Nucleus accumbens (tissue), 56 donors: Measurements from ENCODE around the gene PLA2G4F.

Source experiments
- DNase-seq, 56 donors: peaks; one replicate each; lab custom pipeline; 2025; lab: John Stamatoyannopoulos, UW

PLA2G4F gene

DNA sequence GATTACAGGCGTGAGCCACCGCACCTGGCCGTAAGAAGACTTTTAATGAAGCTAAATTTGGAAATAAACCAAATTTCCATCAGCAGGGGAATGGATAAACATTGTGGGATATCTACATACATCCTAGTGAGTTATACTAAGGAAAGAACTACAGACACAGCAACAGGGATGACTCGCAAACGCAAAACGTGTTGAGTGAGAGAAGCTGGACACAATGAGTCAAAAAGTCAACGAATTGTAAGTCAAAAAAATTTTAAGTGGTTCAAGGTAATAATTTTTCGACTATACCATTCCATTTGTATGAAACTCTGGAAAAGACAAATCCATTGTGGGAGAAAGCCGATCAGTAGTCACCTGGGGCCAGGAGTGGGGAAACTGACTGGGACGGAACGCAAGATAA is 19.9 kb downstream of the PLA2G4F start:
- DNase-seq = no peak

DNA sequence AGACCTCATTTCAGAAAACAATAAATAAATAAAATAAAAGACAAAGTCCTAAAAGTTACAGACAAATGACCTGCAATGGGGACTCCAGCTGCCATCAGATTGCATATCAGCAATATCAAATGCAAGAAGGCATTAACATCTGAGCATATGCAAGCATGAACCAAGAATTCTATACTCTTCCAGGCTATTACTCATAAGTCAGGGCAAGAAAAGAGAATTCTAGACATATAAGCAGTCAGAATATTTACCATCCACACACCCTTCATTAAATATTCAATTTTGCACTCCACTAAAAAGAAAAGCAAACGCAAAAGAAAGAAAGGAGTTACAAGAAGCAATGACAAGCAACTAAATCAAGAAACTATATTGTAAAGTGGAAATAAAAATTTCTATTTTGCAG is 21.1 kb downstream of the PLA2G4F start:
- DNase-seq = no peak

DNA sequence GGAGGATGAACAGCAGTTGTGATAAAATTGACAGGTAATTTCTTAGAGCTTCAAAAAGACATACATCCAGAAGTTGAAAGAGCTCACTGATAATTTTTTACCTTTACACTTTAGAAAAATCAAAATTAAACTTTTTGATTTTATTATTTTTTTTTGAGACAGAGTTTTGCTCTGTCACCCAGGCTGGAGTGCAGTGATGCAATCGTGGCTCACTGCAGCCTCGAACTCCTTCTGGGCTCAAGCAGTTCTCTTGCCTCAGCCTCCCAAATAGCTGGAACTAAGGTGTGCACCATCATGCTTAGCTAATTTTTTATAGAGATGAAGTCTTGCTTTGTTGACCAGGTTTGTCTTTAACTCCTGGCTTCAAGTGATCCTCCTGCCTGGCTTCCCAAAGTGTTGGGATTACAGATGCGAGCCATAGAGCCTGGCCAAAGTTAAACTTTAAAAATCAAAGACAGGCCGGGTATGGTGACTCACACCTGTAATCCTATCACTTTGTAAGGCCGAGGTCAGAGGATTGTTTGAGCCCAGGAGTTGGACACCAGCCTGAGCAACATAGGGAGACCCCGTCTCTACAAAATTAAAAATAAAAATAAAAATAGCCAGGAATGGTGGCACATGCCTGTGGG is 21.7 kb downstream of the PLA2G4F start:
- DNase-seq = no peak

DNA sequence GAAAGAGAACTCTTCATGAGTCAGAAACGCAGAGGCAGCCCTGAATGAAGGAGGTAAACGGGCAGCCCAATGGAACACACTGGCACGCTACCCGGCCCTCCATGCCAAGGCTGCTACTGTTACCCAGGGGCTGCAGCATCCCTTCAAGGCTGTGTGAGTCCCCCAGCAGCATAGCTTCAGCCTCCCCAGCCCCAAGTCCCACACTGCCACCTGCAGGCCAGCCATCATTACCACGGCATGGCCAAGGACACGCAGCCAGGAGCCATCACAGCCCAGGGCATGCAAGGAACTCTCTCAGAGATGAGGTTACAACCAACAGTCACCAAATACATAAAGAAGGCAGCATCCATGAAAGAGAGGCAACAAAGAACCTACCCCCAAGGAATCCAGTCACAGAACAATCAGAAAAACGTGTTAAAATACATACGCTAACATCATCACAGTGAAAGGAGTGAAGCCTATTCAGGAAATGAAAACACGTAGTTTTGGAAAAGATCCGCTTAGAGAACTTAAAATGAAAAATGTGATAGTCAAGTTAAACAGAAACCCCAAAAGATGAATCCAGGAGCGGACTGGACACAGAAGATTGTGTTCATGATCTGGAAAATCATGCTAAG is 22.4 kb downstream of the PLA2G4F start:
- peak in 14 of 56 donors; percentile 9 to 60 (median 18) for DNase-seq

DNA sequence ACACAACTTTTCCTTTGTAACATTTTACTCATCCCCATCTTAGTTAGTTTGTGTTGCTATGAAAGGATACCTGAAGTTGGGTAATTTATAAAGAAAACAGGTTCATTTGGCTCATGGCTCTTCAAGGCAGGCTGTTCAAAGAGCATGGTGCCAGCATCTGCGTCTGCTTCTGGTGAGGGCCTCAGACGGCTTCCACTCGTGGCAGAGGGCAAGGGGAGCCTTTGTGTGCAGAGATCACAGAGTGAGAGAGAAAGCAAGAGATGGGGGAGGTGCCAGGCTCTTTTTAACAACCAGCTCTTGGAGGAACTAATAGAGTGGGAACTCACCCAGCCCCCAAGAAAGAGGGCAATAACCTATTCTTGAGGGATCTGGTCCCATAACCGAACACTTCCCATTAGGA is 23.1 kb downstream of the PLA2G4F start:
- DNase-seq = no peak

DNA sequence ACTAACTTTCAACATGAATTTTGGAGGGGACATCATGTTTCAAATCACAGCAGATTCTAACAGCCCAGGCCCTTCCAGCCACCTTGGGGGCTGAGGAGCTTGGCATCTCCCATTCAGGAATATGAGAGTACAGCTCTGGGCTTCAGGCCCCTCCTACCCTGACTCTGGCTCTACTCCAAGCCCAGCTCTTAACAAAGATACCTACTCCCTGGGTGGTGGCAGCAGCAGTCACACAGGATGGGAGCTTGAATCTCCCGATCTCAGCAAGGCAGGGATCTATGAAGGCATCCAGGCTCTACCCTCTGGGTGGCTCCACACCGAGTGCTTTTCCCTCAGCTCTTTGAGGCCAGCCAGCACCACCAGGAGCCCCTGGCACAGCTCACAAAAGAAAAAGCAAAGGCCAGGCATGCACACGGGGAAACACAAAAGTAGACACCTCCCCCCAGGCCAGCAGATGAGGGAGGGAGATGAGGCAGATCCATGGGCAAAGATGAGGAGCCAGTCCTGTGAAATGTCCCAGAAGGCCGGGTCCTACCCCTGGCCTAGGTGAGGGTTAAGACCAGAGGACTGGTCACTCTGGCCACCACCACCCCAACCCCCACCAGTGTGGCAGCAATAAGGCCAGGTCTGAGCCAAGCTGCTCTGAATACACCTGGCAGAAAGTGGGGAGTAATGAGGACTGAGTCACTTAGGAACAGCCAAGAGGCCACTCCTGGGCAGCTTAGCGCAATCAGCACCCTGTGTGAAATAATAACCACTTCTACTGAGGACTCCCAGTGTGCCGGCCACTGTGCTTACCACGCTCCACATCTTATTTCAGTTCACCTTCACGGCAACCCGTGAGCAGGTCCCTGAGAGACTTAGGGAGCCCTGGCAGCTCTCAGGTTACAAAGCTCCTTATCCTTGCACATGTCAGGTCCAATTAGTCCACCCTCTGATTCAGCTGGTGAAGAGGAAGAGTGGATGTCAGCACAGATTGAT is 24.3 kb downstream of the PLA2G4F start:
- DNase-seq = no peak

DNA sequence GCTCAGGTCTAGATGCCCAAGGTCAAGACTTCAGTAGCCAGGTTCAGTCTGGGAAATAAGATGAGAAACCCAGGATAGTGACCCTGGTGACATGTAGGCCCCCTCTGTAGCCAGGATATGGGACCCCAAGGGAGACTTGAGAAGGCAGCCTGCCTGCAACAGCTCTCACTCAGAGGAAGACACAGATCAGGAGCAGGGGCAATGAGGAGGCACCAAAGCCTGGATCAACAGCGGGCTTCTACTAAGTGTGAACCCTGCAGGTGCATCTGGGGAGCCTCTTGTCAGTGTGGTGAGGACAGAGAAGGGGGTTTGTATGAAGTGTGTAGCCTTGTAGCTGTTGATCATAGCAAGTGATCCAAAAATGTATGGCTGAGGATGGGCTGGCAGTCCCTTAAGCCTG is 25.4 kb downstream of the PLA2G4F start:
- DNase-seq = no peak

DNA sequence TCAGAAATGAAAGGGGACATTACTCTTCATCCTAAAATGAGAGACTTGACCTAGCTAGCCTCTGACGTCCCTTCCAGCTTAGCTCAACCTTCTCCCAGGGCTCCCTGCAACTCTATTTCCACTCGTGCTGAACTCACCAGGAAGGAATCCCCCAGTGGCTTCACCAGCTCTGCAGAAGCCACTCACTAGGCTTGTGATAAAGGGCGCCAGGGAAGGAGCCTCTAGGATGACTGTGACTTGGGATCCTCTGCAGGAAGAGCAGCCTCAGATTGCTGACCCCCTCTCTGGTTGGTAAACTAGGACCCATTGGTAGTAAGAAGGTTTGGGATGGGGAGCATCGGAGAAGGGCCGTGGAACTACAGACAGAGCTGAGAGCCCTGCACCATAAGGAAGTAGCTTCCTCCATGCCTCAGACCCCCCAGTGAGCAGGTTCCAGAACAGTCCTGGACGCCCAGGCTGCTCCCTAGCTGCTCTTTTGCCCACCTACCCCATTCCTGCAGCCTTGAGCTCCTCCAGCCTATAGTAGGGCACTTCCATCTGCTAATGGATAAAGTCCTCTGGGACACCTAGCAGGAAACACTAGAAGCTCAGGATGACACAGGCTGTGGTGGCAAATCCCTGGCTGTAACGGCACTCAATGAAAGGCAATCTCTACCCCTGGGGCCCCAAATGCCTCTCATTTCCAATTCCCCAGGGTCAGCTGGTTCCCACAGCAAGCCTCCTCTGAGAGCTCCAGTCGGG is 26.0 kb downstream of the PLA2G4F start:
- DNase-seq = no peak

DNA sequence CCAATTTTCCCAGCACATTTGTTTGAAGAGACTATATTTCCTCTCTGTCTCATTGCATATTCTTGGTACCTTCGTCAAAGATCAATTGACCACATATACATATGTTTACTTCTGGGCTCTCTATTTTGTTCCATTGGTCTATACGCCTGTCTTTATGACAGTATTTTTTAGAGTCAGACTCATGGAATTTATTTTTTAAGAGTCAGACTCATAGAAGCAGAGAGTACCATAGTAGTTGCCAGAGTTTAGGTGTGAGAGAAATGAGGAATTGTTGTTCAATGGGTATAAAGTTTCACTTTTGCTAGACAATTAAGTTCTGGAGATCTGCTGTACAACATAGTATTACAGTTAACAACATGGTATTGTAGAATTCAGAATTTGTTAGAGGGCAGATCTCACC is 27.1 kb downstream of the PLA2G4F start:
- DNase-seq = no peak

DNA sequence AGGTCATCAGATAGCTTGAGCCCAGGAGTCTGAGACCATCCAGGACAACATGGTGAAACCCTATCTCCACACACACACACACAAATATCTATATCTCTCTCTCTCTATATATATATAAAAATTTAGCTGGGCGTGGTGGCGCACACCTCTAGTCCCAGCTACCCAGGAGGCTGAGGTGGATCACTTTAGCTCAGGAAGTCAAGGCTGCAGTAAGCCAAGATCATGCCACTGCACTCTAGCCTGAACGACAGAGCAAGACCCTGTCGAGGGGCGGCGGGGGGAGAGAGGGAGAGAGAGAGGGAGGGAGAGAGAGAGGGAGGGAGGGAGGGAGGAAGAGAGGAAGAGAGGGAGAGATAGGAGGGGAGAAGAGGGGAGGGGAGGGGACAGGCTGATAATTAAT is 28.0 kb downstream of the PLA2G4F start:
- DNase-seq = no peak

DNA sequence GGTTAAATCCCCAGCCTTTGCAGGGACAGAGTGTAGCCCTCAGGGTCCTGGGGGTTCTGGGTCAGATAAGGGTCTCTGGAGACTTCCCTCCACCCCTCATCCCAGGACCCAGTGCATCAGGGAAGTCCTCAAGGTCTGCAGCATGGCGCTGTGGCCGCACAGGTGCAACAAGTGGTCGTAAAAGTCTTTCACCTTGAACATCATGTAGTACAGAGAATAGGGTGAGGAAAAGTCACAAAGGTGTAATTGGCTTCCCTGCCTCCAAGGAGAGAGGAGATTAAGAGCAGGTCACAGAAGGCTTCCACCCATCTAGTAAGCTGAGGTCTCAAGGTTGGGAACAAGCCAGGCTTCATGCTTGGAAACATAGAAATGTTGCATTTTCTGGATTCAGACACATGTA is 32.9 kb downstream of the PLA2G4F start:
- no peak for DNase-seq

DNA sequence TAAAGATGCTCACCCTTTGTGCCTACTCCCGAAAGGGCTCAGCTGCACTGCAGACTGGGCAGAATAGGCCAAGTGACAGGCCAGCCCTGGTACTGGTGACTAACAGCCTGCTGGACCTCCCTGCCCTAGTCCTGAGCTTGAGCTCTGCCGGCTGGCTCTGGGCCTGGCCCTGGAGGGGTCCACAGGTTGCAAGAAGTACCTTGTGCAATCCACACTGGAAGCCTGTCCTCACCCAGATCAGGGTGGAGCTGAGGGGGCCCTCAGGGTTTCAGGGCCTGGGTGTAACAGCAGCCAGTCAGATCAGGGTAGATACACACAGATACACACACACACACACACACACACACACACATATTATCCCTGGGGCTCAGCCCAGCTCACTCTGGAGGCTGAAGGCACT is 34.8 kb downstream of the PLA2G4F start:
- no peak for DNase-seq

DNA sequence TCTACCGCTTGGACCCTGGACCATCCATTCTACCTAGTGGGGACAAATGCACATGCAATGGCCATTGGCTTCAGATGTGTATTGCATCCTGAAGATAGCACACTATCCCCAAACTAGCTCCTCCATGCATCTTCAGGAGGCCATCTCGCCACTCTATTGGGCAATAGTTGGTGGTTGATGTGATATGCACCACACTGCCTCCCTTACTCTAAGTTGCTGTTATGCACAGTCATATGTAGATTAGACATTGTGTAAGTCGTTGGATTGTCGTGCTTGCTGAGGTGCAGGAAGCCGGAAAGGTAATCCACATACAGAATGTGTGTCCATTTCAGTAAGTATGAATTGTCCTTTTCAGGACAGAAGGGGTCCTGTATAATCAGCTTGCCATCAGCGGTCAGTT is 35.4 kb downstream of the PLA2G4F start:
- no peak for DNase-seq

DNA sequence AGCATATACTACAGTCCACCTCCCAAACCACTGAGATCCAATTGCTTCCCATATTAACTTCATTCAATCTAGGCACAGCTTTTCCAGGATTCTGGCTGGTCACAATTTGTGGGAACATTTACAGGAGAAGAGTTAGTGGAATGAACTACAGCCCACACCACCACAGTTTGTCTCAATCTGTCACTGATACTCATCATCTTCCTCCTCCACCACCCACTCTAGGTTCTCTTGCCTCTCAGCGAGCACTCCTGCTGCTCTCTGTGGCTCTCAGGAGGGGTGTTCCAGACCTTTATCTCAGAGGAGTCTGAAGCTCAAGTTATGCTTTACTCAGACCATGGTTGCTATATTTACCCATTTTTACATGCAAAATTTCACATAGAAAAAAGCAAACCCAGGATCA is 36.2 kb downstream of the PLA2G4F start:
- peak in 1 of 56 donors; percentile 10 for DNase-seq

DNA sequence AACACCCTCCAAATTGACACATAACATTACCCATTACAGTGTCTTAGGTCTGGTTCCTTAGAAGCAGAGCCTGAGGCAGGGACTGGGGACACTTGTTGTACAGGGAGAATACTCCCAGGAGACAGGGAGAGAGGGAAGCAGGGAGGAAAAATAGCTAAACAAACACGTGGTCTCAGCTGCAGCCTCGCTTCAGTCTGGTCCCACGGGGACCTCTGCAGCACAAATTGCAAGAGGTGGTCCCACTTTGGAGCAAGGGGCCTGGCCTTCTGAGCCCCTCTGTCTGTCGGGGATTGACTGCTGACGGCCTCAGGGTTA is 37.0 kb downstream of the PLA2G4F start:
- DNase-seq = no peak

DNA sequence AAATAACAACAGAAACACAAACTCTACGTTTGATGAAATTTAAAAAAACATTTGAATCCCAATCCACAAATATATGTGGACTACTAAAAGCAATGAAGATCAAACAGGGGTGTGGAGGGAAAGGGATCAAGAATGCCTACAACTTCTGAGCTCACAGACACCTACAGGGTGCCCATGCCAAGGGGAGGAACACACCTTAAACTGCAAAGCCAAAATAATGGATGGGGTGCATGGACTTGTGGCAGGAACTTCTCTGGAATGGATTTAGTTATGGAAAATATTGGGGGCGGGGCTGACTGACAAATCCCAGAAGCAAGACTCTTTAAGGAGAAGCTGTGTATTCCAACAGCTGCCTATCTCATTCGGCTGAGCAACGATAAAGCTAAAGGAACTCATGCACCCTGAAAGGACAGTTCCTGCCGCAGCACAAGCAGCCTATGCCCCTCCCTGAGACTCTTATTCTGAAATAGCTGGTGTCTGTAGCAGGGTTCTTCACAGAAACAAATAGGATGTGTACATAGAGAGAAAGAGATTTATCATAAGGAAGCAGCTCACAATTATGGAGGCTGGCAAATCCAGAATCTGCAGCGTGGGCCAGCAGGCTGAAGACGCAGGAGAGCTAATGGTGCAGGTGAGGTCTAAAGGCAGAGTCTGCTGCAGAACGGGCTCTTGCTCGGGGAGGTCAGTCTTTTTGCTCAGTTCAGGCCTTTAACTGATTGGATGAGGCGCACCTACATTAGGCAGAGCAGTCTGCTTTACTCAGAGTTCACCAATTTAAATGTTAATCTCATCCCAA is 37.6 kb downstream of the PLA2G4F start:
- no peak for DNase-seq

DNA sequence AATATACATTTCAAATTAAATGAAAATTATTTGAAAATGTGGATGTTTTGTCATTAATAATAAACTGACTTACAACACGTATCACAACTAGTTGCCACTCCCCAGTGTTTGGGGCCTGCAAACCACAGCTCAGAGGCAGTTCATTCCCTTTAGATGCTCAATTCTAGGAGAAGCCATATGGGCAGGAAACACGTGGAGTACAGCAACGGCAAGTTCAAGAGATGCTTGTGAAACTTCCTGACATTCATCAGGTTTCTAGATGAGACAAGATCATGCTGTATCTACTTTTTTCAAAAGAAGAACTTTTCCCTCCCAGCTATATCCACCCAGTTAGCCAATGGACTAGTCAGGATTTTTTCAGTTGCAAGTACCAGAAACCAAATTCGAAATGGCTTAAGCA is 44.5 kb downstream of the PLA2G4F start:
- DNase-seq = no peak

DNA sequence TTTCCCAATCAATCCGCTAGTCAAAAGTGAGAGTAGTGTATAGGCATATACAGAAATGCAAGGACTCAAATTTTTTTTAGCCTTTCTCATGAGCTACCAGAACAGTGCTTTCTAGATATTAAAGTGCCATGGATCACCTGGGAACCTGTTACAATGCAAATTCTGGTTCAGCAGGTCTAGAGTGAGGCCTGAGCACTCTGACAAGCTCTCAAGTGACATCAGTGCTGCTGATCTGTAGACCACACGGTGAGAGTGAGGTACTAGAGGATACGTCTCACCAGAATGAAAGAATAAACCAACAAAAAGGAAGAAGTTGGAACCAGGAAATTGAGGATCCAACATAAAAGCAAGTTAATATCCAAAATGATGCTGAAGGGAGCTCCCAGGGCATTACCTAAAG is 46.1 kb downstream of the PLA2G4F start:
- no peak for DNase-seq

DNA sequence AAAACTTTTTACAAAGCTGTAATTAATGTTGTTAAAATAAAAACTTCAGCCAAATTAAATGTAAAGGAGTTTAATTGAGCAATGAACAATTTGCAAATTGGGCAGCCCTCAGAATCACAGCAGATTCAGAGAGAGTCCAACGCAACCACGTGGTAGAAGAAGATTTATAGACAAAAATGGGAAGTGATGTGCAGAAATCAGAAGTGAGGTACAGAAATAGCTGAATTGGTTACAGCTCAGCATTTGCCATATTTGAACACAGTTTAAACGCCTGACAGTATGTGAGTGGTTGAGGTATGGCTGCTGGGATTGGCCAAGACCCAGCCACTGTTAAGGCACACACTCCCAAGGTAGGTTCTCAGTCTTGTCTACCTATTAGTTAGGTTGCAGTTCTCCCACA is 47.6 kb downstream of the PLA2G4F start:
- DNase-seq = no peak

DNA sequence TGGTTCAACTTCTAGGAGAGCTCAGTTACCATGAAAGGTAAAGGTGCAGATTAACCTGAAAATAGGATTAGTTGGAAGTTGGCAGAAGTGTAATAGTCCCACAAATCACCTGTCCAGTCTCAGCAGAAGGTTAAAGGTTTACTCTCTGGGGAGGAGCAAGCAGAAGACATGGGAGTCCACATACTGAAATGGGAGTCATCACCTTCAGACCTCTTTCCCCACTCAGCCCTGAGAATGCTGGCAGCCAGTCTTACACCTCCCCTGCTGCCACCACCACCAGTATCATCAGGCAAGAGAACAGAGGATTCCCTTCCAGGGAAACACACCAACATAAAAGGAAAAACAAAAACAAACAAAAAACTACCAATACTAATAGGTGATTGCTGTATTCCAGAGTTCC is 48.2 kb downstream of the PLA2G4F start:
- no peak for DNase-seq
